Activated CD4-positive, alpha-beta T cell treated with anti-CD3 and anti-CD28 coated beads, Interleukin-2, amount 10 ng/mL, durations not matched to agents 24 days and 14 days (primary cell): ENCODE data around the gene ANKS1B. TPM values are rescaled to one million over a fixed set of nuclear protein-coding genes. Genes with fewer than 3 reads are reported as not detected.

ENCODE experiments used
- DNase-seq: peaks from one replicate; pipeline ENCODE4 v3.0.0; 2022
- H3K27ac Mint-ChIP-seq: one replicate; pipeline ENCODE4 v1.8.0; 2022; ENCODE audit warnings: mild to moderate bottlenecking, mixed read lengths
- H3K27me3 Mint-ChIP-seq: one replicate; pipeline ENCODE4 v1.8.0; 2022; ENCODE audit warnings: mixed read lengths
- H3K36me3 Mint-ChIP-seq: one replicate; pipeline ENCODE4 v1.8.0; 2022; ENCODE audit warnings: low read depth, mild to moderate bottlenecking, mixed read lengths
- H3K4me1 Mint-ChIP-seq: one replicate; pipeline ENCODE4 v1.8.0; 2021; ENCODE audit warnings: mixed read lengths
- H3K4me3 Mint-ChIP-seq: one replicate; pipeline ENCODE4 v1.8.0; 2022; ENCODE audit warnings: mild to moderate bottlenecking, moderate library complexity, mixed read lengths
- H3K9me3 Mint-ChIP-seq: one replicate; pipeline ENCODE4 v1.8.0; 2021; ENCODE audit warnings: mixed read lengths
- intact Hi-C: fragments of 100-400 bp; cut with micrococcal nuclease; formaldehyde crosslinking; loops from one replicate; pipeline ENCODE4 v1.15.1; 2023
- total RNA-seq: library from RNA; stranded (reverse); gene quantifications from 2 replicates; pipeline ENCODE4 v1.2.3, GENCODE V29; 2022

ANKS1B gene
- total RNA-seq, 1 donor from 2014 or later, result 1.5 TPM

- H3K9me3 Mint-ChIP-seq, result peaks cover 9% of the 10 kb centered on the region
- no peak overlapping the region for H3K4me3 Mint-ChIP-seq
- intact Hi-C loops, result no loop called here
- no peaks in the 10 kb centered on the region for H3K4me1 Mint-ChIP-seq
- H3K27ac Mint-ChIP-seq, result no peak overlapping the region
- DNase-seq, result no peak
- H3K27me3 Mint-ChIP-seq, result no peaks in the 10 kb centered on the region
- no peaks in the 10 kb centered on the region for H3K36me3 Mint-ChIP-seq
Observed at GRCh38 chr12:99875081-99875480, 109.7 kb downstream of the ANKS1B start.

- no peaks in the 10 kb centered on the region for H3K4me1 Mint-ChIP-seq
- intact Hi-C loops, result no loop called here
Observed at GRCh38 chr12:99870085-99870484, 114.7 kb downstream of the ANKS1B start.

GRCh38 chr12:99861731-99862130 lies 123.0 kb downstream of the ANKS1B start:
- Mint-ChIP-seq H3K27ac (no peak overlapping the region), H3K27me3 (no peaks in the 10 kb centered on the region), H3K4me1 (no peaks in the 10 kb centered on the region), H3K4me3 (no peak overlapping the region), H3K9me3 (no peaks in the 10 kb centered on the region), H3K36me3 (no peaks in the 10 kb centered on the region)
- no peak for DNase-seq
- intact Hi-C loops, result no loop called here

More at GRCh38 chr12:99870085-99870484, 114.7 kb downstream of the ANKS1B start:
- Mint-ChIP-seq H3K36me3 (no peaks in the 10 kb centered on the region), H3K27me3 (no peaks in the 10 kb centered on the region), H3K9me3 (peaks cover 11% of the 10 kb centered on the region), H3K4me3 (no peak overlapping the region), H3K27ac (no peak overlapping the region)
- no peak for DNase-seq

GRCh38 chr12:99859126-99859525 lies 125.6 kb downstream of the ANKS1B start:
- Mint-ChIP-seq H3K4me3 (no peak overlapping the region), H3K9me3 (no peaks in the 10 kb centered on the region), H3K27me3 (no peaks in the 10 kb centered on the region), H3K27ac (no peak overlapping the region), H3K36me3 (no peaks in the 10 kb centered on the region), H3K4me1 (no peaks in the 10 kb centered on the region)
- no peak for DNase-seq
- intact Hi-C loops, result no loop called here

- no peak overlapping the region for H3K4me3 Mint-ChIP-seq
- no peak overlapping the region for H3K27ac Mint-ChIP-seq
- no peak for DNase-seq
- no peaks in the 10 kb centered on the region for H3K9me3 Mint-ChIP-seq
- no peaks in the 10 kb centered on the region for H3K27me3 Mint-ChIP-seq
- intact Hi-C loops, result no loop called here
- H3K36me3 Mint-ChIP-seq, result no peaks in the 10 kb centered on the region
- no peaks in the 10 kb centered on the region for H3K4me1 Mint-ChIP-seq
Observed at GRCh38 chr12:99852666-99853065, 132.1 kb downstream of the ANKS1B start.

GRCh38 chr12:99847936-99848335 lies 136.8 kb downstream of the ANKS1B start:
- Mint-ChIP-seq H3K27me3 (no peaks in the 10 kb centered on the region), H3K9me3 (no peaks in the 10 kb centered on the region), H3K36me3 (no peaks in the 10 kb centered on the region), H3K4me1 (no peaks in the 10 kb centered on the region), H3K27ac (no peak overlapping the region), H3K4me3 (no peak overlapping the region)
- DNase-seq, result no peak
- intact Hi-C loops, result no loop called here

GRCh38 chr12:99834710-99835109 lies 150.0 kb downstream of the ANKS1B start:
- Mint-ChIP-seq H3K27ac (no peak overlapping the region), H3K4me3 (no peak overlapping the region), H3K36me3 (no peaks in the 10 kb centered on the region), H3K27me3 (no peaks in the 10 kb centered on the region), H3K9me3 (no peaks in the 10 kb centered on the region), H3K4me1 (no peaks in the 10 kb centered on the region)
- intact Hi-C loops, result no loop called here
- no peak for DNase-seq

- H3K9me3 Mint-ChIP-seq, result no peaks in the 10 kb centered on the region
- intact Hi-C loops, result no loop called here
- no peak for DNase-seq
- H3K27ac Mint-ChIP-seq, result no peak overlapping the region
- no peaks in the 10 kb centered on the region for H3K4me1 Mint-ChIP-seq
- no peak overlapping the region for H3K4me3 Mint-ChIP-seq
- no peaks in the 10 kb centered on the region for H3K36me3 Mint-ChIP-seq
- H3K27me3 Mint-ChIP-seq, result no peaks in the 10 kb centered on the region
Observed at GRCh38 chr12:99833397-99833796, 151.3 kb downstream of the ANKS1B start.

- H3K4me3 Mint-ChIP-seq, result no peak overlapping the region
- DNase-seq, result no peak
- no peaks in the 10 kb centered on the region for H3K4me1 Mint-ChIP-seq
- H3K9me3 Mint-ChIP-seq, result no peaks in the 10 kb centered on the region
- H3K27ac Mint-ChIP-seq, result no peak overlapping the region
- intact Hi-C loops, result no loop called here
- no peaks in the 10 kb centered on the region for H3K36me3 Mint-ChIP-seq
- H3K27me3 Mint-ChIP-seq, result no peaks in the 10 kb centered on the region
Observed at GRCh38 chr12:99824900-99825542, 159.7 kb downstream of the ANKS1B start.

GRCh38 chr12:99822273-99822672 lies 162.5 kb downstream of the ANKS1B start:
- Mint-ChIP-seq H3K4me3 (no peak overlapping the region), H3K27ac (no peak overlapping the region), H3K36me3 (no peaks in the 10 kb centered on the region), H3K4me1 (no peaks in the 10 kb centered on the region), H3K27me3 (no peaks in the 10 kb centered on the region), H3K9me3 (no peaks in the 10 kb centered on the region)
- DNase-seq, result no peak
- intact Hi-C loops, result no loop called here

- intact Hi-C loops, result no loop called here
- Mint-ChIP-seq H3K27ac (no peak overlapping the region), H3K9me3 (no peaks in the 10 kb centered on the region), H3K4me3 (no peak overlapping the region), H3K4me1 (no peaks in the 10 kb centered on the region), H3K36me3 (no peaks in the 10 kb centered on the region), H3K27me3 (no peaks in the 10 kb centered on the region)
- DNase-seq, result no peak
Observed at GRCh38 chr12:99810718-99811593, 173.8 kb downstream of the ANKS1B start.

GRCh38 chr12:99809909-99810308 lies 174.8 kb downstream of the ANKS1B start:
- Mint-ChIP-seq H3K36me3 (no peaks in the 10 kb centered on the region), H3K4me1 (no peaks in the 10 kb centered on the region), H3K9me3 (no peaks in the 10 kb centered on the region), H3K4me3 (no peak overlapping the region), H3K27ac (no peak overlapping the region), H3K27me3 (no peaks in the 10 kb centered on the region)
- DNase-seq, result no peak
- intact Hi-C loops, result no loop called here

GRCh38 chr12:99806304-99806703 lies 178.4 kb downstream of the ANKS1B start:
- H3K36me3 Mint-ChIP-seq, result no peaks in the 10 kb centered on the region
- no peak overlapping the region for H3K27ac Mint-ChIP-seq
- intact Hi-C loops, result no loop called here
- no peak overlapping the region for H3K4me3 Mint-ChIP-seq
- no peaks in the 10 kb centered on the region for H3K4me1 Mint-ChIP-seq
- no peaks in the 10 kb centered on the region for H3K9me3 Mint-ChIP-seq
- H3K27me3 Mint-ChIP-seq, result no peaks in the 10 kb centered on the region
- DNase-seq, result no peak

GRCh38 chr12:99804715-99805114 lies 180.0 kb downstream of the ANKS1B start:
- H3K27me3 Mint-ChIP-seq, result no peaks in the 10 kb centered on the region
- H3K4me1 Mint-ChIP-seq, result no peaks in the 10 kb centered on the region
- no peaks in the 10 kb centered on the region for H3K9me3 Mint-ChIP-seq
- no peak overlapping the region for H3K4me3 Mint-ChIP-seq
- H3K27ac Mint-ChIP-seq, result no peak overlapping the region
- intact Hi-C loops, result no loop called here
- no peak for DNase-seq
- no peaks in the 10 kb centered on the region for H3K36me3 Mint-ChIP-seq
